Measurements from ENCODE around the gene DNAJB14. TPM values are rescaled to one million over a fixed set of nuclear protein-coding genes. Genes with fewer than 3 reads are reported as not detected.

Gene DNAJB14
- total RNA-seq: 100 to 1,000 TPM in 1 of 4 donors, 10 to 100 TPM in 3; 37.3 to 116 (median 44.2) TPM

DNA sequence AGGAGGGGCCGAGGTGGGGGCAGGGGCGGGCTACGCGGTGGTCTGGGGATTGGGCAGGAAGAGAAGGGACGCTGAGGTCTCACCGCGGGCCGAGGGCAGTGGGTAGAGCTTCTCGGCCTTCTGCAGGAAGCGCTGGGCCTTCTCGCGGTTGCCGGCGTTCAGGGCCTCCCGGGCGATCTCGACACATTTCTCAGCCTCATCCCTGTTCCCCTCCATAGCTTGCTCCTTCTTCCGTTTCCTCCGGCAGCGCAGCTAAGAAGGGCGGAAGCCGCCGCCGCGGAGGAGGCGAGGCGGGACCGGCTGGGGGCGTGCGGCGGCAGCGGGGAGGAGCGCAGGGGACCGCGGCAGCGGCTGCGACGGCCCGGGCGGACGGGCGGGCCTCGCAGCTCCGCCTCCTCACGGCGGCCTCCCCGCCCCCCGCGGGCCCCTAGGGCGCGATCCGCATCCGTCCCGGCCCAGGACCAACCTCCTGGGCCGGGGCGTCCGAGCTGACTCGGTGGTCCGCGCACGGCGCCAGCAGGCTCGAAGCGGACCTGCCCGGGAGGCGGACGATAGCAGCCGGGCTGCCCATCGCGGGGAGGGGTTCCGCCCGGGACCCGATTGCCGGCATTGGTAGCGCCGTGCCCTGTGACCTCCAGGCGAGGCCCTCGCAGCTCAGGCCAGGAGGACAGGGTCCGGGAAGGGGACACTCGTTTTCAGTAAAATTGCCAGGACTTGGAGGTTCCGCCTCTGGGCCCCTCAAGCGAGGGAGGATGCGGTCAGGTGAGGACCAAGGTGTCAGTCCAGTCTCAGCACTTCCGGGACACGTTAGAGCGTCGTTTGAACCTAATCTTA is at the start of gene DNAJB14:
DNAJB14 (minus strand) TSS at position 263 of the 834 bp plus-strand sequence; CDS start at position 216, 47 bp downstream.
- ATAC-seq: peak; percentile 67
- 0% methylated on average over 1 of the region's 87 CpGs; no CpG with 5 or more reads in 1 of the 2 donors for WGBS, 2 donors (ENCODE audit: low coverage in 1 of 2)
- peak within 1 kb of the TSS; percentile 92 to 97 (median 94) for H3K27ac ChIP-seq

DNA sequence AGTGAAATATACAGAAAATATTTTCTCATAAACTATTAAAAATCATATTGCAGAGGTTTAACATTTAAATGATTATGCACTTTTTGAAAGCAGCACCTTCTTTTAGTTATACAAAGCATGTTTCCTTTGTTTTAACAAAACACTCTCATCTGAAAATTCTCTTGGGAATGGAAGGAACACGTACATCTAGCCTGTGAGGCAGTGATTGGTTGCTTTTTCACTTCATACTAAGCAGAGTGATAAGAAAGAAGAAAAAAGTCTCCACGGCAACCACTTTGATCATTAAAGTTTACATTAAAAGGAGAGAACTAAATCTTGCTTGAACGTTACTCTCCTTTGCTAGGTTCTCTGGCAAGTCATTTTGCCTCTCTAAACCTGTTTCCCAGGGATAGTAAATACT is 45.3 kb upstream of the DNAJB14 start:
- ATAC-seq: no peak
- no peak overlapping the region for H3K27ac ChIP-seq
- WGBS, 2 donors (ENCODE audit: low coverage in 1 of 2): 11 to 39% methylated on average over 3 of the region's 3 CpGs
- no peak overlapping the region for H3K4me3 ChIP-seq
- no peaks in the 10 kb centered on the region for H3K4me1 ChIP-seq
- TF ChIP-seq, protein P1, sequence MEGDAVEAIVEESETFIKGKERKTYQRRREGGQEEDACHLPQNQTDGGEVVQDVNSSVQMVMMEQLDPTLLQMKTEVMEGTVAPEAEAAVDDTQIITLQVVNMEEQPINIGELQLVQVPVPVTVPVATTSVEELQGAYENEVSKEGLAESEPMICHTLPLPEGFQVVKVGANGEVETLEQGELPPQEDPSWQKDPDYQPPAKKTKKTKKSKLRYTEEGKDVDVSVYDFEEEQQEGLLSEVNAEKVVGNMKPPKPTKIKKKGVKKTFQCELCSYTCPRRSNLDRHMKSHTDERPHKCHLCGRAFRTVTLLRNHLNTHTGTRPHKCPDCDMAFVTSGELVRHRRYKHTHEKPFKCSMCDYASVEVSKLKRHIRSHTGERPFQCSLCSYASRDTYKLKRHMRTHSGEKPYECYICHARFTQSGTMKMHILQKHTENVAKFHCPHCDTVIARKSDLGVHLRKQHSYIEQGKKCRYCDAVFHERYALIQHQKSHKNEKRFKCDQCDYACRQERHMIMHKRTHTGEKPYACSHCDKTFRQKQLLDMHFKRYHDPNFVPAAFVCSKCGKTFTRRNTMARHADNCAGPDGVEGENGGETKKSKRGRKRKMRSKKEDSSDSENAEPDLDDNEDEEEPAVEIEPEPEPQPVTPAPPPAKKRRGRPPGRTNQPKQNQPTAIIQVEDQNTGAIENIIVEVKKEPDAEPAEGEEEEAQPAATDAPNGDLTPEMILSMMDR (IDR thresholded peaks at IDR 0.05): no peak
- TF ChIP-seq POLR2A (IDR thresholded peaks at IDR 0.05): no peak
- no peak for TF ChIP-seq EP300 (IDR thresholded peaks at IDR 0.05)
- TF ChIP-seq POLR2AphosphoS5 (IDR thresholded peaks at IDR 0.05): no peak
- H3K36me3 ChIP-seq: no peaks in the 10 kb centered on the region
- no peaks in the 10 kb centered on the region for H3K9me3 ChIP-seq
- H3K27me3 ChIP-seq: no peaks in the 10 kb centered on the region

More for the DNA sequence above, at the start of gene DNAJB14:
- Histone ChIP-seq H3K36me3 (no peaks in the 10 kb centered on the region), H3K4me3 (peak within 1 kb of the TSS; percentile 66 to 85), H3K9me3 (no peaks in the 10 kb centered on the region), H3K4me1 (peaks cover 7 to 76% (median 16%) of the 10 kb centered on the region in 3 donors), H3K27me3 (no peaks in the 10 kb centered on the region)
- TF ChIP-seq, protein P1 (IDR thresholded peaks at IDR 0.05): peak in 2 of 4 experiments; percentile 17 to 34
- TF ChIP-seq POLR2AphosphoS5 (IDR thresholded peaks at IDR 0.05) (peak; percentile 47), EP300 (IDR thresholded peaks at IDR 0.05) (no peak), POLR2A (IDR thresholded peaks at IDR 0.05) (peak; percentile 67)

DNA sequence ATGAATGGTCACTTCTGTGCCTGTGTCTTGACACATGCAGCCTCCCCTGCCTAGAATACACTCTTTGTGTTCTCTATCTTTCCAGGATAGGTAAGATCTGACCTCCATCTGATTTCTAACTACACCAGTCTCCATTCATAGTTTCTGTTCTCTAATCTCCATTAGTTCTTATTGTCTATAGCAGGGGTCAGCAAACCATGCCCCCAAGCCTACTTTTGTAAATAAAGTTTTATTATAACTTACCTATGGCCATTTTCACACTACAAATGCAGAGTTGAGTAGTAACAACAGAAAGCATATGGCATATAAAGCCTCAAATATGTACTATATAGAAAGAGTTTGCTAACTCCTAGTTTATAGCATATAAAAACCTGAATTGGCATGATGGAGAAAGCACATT is 41.3 kb upstream of the DNAJB14 start:
- Histone ChIP-seq H3K4me3 (no peak overlapping the region), H3K4me1 (no peaks in the 10 kb centered on the region), H3K36me3 (no peaks in the 10 kb centered on the region), H3K27ac (no peak overlapping the region), H3K27me3 (no peaks in the 10 kb centered on the region), H3K9me3 (no peaks in the 10 kb centered on the region)
- no peak for ATAC-seq
- no peak for TF ChIP-seq EP300 (IDR thresholded peaks at IDR 0.05)
- no peak for TF ChIP-seq POLR2A (IDR thresholded peaks at IDR 0.05)
- TF ChIP-seq, protein P1 (IDR thresholded peaks at IDR 0.05): no peak
- TF ChIP-seq POLR2AphosphoS5 (IDR thresholded peaks at IDR 0.05): no peak

DNA sequence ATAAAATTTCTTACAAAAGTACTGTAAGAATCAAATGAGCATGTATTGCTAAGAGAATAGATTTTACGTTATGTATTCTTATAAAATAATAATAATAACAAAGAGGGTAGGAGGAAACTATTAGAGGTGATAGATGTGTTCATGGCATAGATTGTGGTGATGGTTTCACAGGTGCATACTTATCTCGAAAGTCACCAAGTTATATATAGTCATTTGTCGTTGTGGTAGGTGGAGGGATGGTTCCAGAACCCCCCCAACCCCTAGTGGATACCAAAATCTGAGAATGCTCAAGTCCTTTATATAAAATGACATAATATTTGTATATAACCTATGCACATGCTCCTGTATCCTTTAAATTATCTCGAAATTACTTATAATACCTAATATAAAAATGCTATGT is 40.4 kb upstream of the DNAJB14 start:
- TF ChIP-seq POLR2A (IDR thresholded peaks at IDR 0.05): no peak
- TF ChIP-seq POLR2AphosphoS5 (IDR thresholded peaks at IDR 0.05): no peak
- TF ChIP-seq, protein P1 (IDR thresholded peaks at IDR 0.05): no peak
- no peak for TF ChIP-seq EP300 (IDR thresholded peaks at IDR 0.05)
- WGBS, 2 donors (ENCODE audit: low coverage in 1 of 2): 85 to 88% methylated on average over 4 of the region's 4 CpGs

More for the DNA sequence above, 40.4 kb upstream of the DNAJB14 start:
- no peaks in the 10 kb centered on the region for H3K4me1 ChIP-seq
- H3K9me3 ChIP-seq: no peaks in the 10 kb centered on the region
- no peak overlapping the region for H3K4me3 ChIP-seq
- H3K27ac ChIP-seq: no peak overlapping the region
- H3K36me3 ChIP-seq: no peaks in the 10 kb centered on the region
- no peak for ATAC-seq
- H3K27me3 ChIP-seq: no peaks in the 10 kb centered on the region
